GM06990 (cell line): Measurements from ENCODE around the gene CBX6.
A peak's percentile ranks its signal among the peaks of the same experiment; 100 is the strongest.

Source experiments
- DNase-seq: peaks from one replicate; pipeline ENCODE4 v3.0.0-alpha.2; 2011; ENCODE audit not compliant: insufficient read length; ENCODE audit errors: extremely low read depth
- H3K27me3 ChIP-seq: replicated peaks from 2 replicates; pipeline ENCODE4 v1.6.0; 2011; ENCODE audit warnings: low read length; ENCODE audit not compliant: control insufficient read depth, insufficient read depth
- H3K36me3 ChIP-seq: 2 replicates; pipeline ENCODE4 v1.5.1; 2011; ENCODE audit warnings: low read length; ENCODE audit not compliant: control insufficient read depth, insufficient read depth
- H3K4me3 ChIP-seq: replicated peaks from 2 replicates; pipeline ENCODE4 v1.5.1; 2011; ENCODE audit warnings: low read depth, mild to moderate bottlenecking, control low read depth, low read length
- TF ChIP-seq, protein P1 (sequence below): IDR thresholded peaks from 2 replicates; pipeline ENCODE4 v1.5.1; 2011; ENCODE audit warnings: low read length, control low read depth, mild to moderate bottlenecking, inconsistent platforms; ENCODE audit not compliant: insufficient read depth, poor library complexity, severe bottlenecking

Gene CBX6

DNA sequence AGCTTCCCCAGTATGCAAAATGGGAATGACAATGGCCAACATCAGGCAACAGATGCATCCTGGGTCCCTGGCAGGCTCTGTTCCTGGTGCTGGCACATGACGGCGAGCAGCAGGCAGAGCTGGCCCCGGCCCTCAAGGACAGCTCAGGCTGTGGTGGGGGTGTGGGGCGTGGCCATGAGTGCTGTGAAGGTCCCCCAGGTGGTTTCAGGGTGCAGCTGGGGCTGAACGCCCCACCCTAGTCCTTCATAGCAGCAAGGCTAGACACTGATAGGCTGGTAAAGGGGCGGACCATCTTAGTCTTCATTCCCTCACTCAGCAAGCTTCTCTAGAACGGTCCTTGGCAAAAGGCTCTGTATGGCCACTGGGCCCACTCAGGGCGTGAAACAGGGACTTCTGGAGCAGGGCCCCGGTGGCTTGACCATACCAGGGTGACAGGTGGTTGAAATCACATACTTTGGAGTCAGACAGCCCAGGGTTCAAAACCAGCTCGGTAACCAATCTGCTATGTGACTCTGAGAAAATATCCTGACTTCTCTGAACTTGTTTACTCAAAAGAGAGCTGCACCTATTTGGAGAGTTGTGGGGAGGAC lies 43.3 kb downstream of the CBX6 start:
- no peaks in the 10 kb centered on the region for H3K36me3 ChIP-seq
- no peak overlapping the region for H3K4me3 ChIP-seq
- DNase-seq = no peak
- TF ChIP-seq, protein P1, sequence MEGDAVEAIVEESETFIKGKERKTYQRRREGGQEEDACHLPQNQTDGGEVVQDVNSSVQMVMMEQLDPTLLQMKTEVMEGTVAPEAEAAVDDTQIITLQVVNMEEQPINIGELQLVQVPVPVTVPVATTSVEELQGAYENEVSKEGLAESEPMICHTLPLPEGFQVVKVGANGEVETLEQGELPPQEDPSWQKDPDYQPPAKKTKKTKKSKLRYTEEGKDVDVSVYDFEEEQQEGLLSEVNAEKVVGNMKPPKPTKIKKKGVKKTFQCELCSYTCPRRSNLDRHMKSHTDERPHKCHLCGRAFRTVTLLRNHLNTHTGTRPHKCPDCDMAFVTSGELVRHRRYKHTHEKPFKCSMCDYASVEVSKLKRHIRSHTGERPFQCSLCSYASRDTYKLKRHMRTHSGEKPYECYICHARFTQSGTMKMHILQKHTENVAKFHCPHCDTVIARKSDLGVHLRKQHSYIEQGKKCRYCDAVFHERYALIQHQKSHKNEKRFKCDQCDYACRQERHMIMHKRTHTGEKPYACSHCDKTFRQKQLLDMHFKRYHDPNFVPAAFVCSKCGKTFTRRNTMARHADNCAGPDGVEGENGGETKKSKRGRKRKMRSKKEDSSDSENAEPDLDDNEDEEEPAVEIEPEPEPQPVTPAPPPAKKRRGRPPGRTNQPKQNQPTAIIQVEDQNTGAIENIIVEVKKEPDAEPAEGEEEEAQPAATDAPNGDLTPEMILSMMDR = no peak
- H3K27me3 ChIP-seq = no peaks in the 10 kb centered on the region; the same call in 1 of the 2 replicates

DNA sequence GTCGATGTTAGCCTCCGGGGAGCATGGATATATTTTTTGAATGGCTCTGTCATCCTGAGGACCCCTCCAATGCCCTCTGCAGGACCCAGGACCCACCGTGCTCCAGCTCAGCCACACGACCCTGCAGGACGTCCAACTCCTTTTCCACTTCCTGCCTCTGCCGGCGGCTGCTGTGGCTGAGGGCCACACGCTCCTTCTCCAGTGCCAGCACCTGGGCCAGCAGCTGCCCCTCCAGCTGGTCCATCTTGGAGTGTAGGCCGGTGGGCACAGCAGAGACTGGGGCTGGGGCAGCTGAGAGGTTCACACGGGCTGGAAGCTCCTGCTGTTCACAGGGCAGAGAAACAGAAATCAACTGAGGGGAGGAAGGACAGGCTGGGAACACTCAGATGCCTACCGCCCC lies 43.8 kb downstream of the CBX6 start:
- TF ChIP-seq, protein P1 = no peak
- Histone ChIP-seq H3K4me3 (no peak overlapping the region), H3K27me3 (no peaks in the 10 kb centered on the region; the same call in 1 of the 2 replicates), H3K36me3 (no peaks in the 10 kb centered on the region)
- DNase-seq = no peak

DNA sequence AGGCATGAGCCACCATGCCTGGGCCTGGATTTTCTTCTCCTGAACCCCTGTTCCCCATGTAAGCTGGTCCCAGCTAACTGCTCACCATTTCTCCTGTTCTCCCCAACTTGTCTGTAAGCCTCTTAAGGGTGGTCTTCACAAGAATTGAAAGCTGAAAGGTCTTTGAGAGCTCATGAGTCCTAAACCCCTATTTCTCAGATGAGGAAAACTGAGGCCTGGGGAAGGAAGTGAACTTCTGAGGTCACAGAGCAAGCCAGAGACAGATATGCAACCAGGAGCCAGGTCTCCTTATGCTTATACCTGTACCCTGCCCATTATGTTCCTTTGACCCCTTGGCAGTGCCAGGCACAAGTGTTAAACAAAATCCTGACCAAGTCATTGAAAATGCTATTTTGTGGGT lies 44.5 kb downstream of the CBX6 start:
- Histone ChIP-seq H3K4me3 (no peak overlapping the region), H3K27me3 (no peaks in the 10 kb centered on the region; the same call in 1 of the 2 replicates), H3K36me3 (no peaks in the 10 kb centered on the region)
- TF ChIP-seq, protein P1 = no peak
- no peak for DNase-seq

DNA sequence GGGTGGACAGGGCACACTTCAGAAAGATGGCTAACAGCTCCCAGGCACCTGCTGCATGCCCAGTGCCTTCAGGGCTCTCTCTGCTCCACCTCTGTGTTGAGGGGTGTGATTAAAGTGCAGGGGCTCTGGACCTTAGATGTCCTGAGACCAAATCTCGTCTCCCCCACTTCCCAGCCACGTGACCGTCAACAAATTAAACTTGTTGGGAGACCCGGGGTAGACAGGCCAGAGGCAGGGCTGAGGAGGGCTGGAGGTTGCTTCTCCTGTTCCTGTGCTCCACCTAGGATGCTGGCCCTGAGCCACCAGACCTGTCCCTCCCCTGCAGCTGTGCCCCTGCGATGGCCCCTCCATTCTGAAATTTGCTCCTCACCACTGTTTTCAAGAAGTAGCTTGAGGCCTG lies 45.2 kb downstream of the CBX6 start:
- H3K36me3 ChIP-seq = no peaks in the 10 kb centered on the region
- no peaks in the 10 kb centered on the region; the same call in 1 of the 2 replicates for H3K27me3 ChIP-seq
- no peak for DNase-seq
- H3K4me3 ChIP-seq = no peak overlapping the region
- TF ChIP-seq, protein P1 = no peak

DNA sequence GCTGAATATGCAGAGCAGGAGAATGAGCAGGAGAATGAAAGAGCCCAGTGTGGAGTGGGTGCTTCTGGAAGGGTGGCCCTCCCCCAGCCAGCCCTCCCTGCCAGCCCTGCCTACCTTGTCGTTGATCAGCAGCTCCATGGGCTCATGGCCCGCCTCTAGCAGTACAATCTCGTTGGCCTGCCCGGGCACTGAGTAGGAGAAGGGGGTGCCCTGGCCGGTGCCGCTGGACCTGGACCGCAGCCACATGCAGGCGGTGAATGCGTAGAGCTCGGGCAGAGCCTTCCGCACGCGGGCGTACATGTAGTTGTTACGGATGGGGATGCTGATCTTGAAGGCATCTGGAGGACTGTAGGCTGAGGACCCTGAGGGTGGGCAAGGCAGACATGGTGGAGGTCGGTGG lies 45.6 kb downstream of the CBX6 start:
- Histone ChIP-seq H3K4me3 (no peak overlapping the region), H3K27me3 (no peaks in the 10 kb centered on the region; the same call in 1 of the 2 replicates), H3K36me3 (no peaks in the 10 kb centered on the region)
- TF ChIP-seq, protein P1 = no peak
- DNase-seq = no peak

DNA sequence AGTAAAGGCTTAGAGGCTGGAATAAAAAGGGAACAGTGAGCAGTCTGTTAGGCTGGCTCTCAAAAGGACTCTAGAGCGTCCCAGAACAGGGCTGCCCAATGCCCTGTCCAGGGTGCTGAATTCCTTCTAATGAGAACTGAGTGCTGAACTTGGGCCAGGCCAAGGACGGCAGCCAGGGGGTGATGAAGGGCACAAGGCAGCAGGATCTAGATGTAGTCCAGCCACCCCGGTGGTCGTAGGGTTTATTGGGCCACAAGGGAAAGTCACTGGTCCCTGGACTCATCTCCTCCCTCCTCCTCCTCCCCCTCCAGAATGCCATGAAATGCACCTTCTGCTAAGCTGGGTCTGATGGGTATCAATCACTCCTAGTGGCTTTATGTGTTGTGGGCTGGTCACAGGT lies 47.4 kb downstream of the CBX6 start:
- Histone ChIP-seq H3K36me3 (no peaks in the 10 kb centered on the region), H3K27me3 (no peaks in the 10 kb centered on the region; the same call in 1 of the 2 replicates), H3K4me3 (no peak overlapping the region)
- TF ChIP-seq, protein P1 = peak; percentile 36
- no peak for DNase-seq
